ENCODE results near the gene RABIF.
"Not testable (repeated sequence)": the region's sequence is repeated elsewhere in the genome, so short reads cannot be mapped to it uniquely, and the experiment has no call there.

The RABIF gene

GRCh38 chr1:202834771-202835547, 54.0 kb downstream of the RABIF start:
- DNase-seq (ENCODE audit: low read depth), result no peak

GRCh38 chr1:202831906-202832305, 57.0 kb downstream of the RABIF start:
- DNase-seq (ENCODE audit: low read depth), result no peak

GRCh38 chr1:202829223-202829622, 59.7 kb downstream of the RABIF start:
- not testable (repeated sequence) for DNase-seq (ENCODE audit: low read depth)

Measured in stimulated activated CD8-positive, alpha-beta memory T cell treated with anti-CD3 and anti-CD28 coated beads, Interleukin-7, amount 100 ng/mL, for 24 hours (primary cell).